ENCODE measurements around the gene SDK1.

DNA sequence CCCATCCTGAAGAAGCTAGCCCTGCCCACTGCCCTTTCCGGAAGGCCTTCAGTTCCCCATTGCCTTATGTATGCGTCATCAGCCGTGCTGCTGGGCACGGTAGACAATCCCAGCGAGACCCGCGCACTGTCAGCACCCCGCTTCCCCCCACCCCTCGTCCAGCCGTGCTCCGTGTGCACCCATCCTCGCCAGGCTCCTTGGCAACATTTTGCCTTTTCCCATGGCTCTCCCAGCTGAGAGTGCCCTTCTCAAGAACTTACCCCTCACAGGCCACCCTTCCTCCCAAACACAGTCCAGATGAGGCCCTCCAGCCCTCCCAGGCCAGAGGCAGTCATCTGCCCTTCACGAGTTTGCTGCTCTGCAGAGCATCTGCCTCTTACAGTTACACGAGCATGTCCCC, 747.3 kb downstream of the SDK1 start:
- TF ChIP-seq POLR2A (IDR thresholded peaks at IDR 0.05; ENCODE audit: low read depth, low read length) (no peak), EZH2 (IDR thresholded peaks at IDR 0.05; ENCODE audit: borderline replicate concordance, low read depth, low read length, severe bottlenecking) (no peak), POLR2AphosphoS5 (IDR thresholded peaks at IDR 0.05; ENCODE audit: insufficient read depth, low read depth, low read length) (no peak), GATA2 (IDR thresholded peaks at IDR 0.05; ENCODE audit: insufficient read depth, insufficient read length, low read depth, low read length) (no peak)
- TF ChIP-seq, protein P1, sequence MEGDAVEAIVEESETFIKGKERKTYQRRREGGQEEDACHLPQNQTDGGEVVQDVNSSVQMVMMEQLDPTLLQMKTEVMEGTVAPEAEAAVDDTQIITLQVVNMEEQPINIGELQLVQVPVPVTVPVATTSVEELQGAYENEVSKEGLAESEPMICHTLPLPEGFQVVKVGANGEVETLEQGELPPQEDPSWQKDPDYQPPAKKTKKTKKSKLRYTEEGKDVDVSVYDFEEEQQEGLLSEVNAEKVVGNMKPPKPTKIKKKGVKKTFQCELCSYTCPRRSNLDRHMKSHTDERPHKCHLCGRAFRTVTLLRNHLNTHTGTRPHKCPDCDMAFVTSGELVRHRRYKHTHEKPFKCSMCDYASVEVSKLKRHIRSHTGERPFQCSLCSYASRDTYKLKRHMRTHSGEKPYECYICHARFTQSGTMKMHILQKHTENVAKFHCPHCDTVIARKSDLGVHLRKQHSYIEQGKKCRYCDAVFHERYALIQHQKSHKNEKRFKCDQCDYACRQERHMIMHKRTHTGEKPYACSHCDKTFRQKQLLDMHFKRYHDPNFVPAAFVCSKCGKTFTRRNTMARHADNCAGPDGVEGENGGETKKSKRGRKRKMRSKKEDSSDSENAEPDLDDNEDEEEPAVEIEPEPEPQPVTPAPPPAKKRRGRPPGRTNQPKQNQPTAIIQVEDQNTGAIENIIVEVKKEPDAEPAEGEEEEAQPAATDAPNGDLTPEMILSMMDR (IDR thresholded peaks at IDR 0.05; ENCODE audit: extremely low read depth in 1 of 2, insufficient read depth in 1 of 2, low read depth in 1 of 2, low read length in 2 of 2) = no peak
- TF ChIP-seq, protein P2, sequence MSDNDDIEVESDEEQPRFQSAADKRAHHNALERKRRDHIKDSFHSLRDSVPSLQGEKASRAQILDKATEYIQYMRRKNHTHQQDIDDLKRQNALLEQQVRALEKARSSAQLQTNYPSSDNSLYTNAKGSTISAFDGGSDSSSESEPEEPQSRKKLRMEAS (IDR thresholded peaks at IDR 0.05; ENCODE audit: insufficient read depth, insufficient read length) = no peak

All from endothelial cell of umbilical vein (primary cell).